GM19239 (cell line): ENCODE data around the gene SIM2.

ENCODE experiments used
- DNase-seq: peaks from one replicate; pipeline ENCODE4 v3.0.0; 2011; ENCODE audit warnings: low spot score; ENCODE audit not compliant: insufficient read length
- FAIRE-seq: peaks from 2 replicates; lab custom pipeline; 2011; peaks lifted over from hg19 to GRCh38; lab: Jason Lieb, UNC

Gene SIM2

DNA sequence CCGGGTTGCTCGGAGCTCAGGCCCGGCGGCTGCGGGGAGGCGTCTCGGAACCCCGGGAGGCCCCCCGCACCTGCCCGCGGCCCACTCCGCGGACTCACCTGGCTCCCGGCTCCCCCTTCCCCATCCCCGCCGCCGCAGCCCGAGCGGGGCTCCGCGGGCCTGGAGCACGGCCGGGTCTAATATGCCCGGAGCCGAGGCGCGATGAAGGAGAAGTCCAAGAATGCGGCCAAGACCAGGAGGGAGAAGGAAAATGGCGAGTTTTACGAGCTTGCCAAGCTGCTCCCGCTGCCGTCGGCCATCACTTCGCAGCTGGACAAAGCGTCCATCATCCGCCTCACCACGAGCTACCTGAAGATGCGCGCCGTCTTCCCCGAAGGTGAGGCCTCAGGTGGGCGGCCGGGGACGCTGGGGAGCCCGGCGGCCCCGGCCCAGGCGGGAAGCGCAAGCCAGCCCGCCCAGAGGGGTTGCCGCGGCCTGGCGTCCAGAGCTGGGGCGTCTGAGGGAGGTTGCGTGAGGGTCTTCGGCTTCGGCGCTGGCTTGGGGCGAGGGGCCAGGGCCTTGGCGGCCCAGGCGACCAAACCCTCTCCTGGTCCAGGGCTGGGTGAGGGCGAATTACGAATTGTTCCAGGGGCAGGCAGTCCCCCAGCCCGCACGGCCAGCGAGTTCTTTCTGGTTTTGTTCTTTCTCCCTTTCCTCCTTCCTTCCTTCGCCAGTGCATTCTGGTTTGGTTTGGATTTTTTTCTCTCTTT is 805 bp downstream of the SIM2 start:
- DNase-seq (no peak), FAIRE-seq (no peak)

- DNase-seq (no peak), FAIRE-seq (no peak)
Measured at GRCh38 chr21:36700295-36700970, 1.5 kb downstream of the SIM2 start.

GRCh38 chr21:36700971-36701755 is 2.2 kb downstream of the SIM2 start:
- FAIRE-seq (no peak), DNase-seq (no peak)

- no peak for FAIRE-seq
- DNase-seq = no peak
Measured at GRCh38 chr21:36701756-36702621, 3.1 kb downstream of the SIM2 start.

- FAIRE-seq = no peak
- no peak for DNase-seq
Measured at GRCh38 chr21:36702622-36702968, 3.7 kb downstream of the SIM2 start.

DNA sequence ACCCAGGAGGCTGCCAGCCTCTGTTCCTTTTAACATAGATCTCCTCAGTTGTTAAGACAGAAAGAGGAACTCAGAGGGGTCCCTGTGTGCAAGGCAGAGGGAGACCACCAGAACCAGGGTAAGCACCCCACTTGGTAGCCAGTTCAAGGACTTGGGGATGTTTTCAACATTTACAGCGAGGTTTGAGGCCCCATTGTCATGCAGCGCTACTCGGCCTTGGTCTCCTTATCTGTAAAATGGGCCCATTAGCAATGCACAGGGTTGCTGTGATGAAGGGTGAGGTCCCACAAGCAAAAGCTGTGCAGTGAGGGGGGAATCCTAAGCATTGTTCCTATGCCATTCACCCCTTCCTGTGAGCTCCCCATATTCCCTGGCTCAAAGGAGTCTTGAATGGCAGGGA is 4.2 kb downstream of the SIM2 start:
- no peak for FAIRE-seq
- no peak for DNase-seq

GRCh38 chr21:36703626-36704280 is 4.8 kb downstream of the SIM2 start:
- FAIRE-seq (no peak), DNase-seq (no peak)

DNA sequence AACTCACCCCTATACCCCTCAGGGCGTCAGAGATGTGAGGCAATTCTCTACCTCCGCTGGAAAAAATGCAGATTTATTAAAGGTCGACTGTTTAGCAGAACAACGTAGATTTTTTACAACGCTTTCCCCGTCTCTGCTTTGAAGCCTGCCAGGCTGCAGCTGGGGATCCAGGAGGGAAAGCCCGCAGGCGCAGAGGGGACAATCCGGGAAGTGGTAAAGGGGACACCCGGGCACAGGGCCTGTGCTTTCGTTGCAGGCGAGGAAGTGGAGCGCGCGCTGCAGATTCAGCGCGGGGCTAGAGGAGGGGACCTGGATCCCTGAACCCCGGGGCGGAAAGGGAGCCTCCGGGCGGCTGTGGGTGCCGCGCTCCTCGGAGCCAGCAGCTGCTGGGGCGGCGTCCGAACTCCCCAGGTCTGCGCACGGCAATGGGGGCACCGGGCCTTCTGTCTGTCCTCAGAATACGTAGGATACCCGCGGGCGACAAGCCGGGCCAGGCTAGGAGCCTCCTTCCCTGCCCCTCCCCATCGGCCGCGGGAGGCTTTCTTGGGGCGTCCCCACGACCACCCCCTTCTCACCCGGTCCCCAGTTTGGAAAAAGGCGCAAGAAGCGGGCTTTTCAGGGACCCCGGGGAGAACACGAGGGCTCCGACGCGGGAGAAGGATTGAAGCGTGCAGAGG is 5.5 kb downstream of the SIM2 start:
- FAIRE-seq (no peak), DNase-seq (no peak)

DNA sequence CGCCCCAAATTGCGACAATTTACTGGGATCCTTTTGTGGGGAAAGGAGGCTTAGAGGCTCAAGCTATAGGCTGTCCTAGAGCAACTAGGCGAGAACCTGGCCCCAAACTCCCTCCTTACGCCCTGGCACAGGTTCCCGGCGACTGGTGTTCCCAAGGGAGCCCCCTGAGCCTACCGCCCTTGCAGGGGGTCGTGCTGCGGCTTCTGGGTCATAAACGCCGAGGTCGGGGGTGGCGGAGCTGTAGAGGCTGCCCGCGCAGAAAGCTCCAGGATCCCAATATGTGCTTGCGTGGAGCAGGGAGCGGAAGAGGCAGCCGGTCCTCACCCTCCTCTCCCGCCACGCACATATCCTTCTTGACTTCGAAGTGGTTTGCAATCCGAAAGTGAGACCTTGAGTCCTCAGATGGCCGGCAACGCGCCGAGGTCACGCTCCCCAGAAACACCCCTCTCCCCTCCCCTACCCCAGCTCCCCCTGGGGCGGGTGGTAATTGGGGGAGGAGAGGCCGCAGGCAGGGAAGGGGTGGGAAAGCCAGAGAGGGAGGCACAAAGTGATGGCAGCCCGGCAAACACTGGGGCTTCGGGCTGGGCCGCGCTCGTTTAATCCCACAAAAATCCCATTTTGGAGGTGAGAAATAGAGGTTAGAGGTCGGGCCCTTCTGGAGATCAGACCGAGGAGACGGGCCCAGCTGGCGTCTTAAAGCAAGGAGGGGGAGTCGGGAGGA is 6.2 kb downstream of the SIM2 start:
- no peak for FAIRE-seq
- no peak for DNase-seq

GRCh38 chr21:36705679-36706481 is 7.0 kb downstream of the SIM2 start:
- FAIRE-seq = no peak
- DNase-seq = no peak

GRCh38 chr21:36706482-36706852 is 7.6 kb downstream of the SIM2 start:
- FAIRE-seq (no peak), DNase-seq (no peak)

DNA sequence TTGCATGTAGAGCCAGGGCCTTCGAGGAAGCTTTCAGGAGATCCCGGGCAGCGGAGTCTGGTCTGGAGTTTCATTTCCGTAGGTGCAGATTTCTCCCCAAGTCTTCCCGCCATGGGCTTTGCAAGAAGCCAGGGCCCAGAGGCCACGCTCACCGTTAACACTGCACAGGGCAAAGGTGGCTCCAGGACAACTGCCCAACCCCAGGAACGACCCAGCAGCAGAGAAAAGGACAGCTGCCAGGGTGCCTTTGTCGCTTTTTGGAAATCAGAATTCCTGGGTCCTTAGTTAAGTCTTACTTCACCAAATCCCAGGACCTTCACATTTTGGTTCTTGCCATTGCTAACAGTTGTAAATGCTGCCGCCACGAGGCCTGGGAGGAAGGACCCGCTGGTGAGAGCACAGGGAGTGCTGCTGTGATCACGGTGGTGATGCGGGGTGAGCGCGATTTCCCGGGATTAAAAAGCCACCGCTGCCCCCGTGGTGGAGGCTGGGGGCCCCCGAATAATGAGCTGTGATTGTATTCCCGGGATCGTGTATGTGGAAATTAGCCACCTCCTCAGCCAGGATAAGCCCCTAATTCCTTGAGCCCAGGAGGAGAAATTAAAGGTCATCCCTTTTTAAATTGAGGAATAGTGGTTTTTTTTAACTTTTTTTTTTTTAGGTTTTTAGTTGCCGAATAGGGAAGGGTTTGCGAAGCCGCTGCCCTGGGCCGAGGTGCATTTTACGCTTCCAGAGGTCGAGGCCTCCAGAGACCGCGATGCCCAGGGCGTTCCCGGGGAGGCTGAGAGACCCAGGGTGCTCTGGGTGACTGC is 8.2 kb downstream of the SIM2 start:
- no peak for DNase-seq
- no peak for FAIRE-seq

GRCh38 chr21:36707763-36708285 is 8.9 kb downstream of the SIM2 start:
- DNase-seq (no peak), FAIRE-seq (no peak)

DNA sequence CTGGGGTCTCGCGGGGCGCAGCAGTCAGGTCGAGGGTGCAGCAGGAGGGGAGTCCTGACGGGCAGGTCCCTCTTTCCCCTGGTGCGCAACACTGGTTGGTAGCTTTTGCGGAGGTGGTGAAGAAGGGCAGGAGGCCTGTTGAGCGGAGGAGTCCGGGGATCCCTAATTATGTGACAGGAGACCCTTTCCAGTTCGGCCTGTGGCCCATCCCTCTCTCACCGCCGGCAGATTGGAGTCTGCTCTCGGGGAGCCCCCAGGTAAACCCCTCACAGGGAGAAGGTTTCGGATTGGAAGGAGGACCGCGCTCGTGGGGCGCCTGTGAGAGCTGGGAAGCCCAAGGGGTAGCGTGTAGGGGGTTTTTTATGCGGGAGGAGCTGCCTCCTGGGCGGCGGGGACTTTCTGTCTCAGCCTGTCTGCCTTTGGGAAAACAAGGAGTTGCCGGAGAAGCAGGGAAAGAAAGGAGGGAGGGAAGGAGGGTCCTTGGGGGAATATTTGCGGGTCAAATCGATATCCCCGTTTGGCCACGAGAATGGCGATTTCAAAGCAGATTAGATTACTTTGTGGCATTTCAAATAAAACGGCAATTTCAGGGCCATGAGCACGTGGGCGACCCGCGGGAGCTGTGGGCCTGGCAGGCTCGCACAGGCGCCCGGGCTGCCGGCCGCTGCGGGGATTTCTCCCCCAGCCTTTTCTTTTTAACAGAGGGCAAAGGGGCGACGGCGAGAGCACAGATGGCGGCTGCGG is 9.5 kb downstream of the SIM2 start:
- FAIRE-seq (no peak), DNase-seq (no peak)

GRCh38 chr21:36709030-36709867 is 10.3 kb downstream of the SIM2 start:
- no peak for FAIRE-seq
- no peak for DNase-seq
